Measurements from ENCODE around the gene DGKZ.

DGKZ gene

DNA sequence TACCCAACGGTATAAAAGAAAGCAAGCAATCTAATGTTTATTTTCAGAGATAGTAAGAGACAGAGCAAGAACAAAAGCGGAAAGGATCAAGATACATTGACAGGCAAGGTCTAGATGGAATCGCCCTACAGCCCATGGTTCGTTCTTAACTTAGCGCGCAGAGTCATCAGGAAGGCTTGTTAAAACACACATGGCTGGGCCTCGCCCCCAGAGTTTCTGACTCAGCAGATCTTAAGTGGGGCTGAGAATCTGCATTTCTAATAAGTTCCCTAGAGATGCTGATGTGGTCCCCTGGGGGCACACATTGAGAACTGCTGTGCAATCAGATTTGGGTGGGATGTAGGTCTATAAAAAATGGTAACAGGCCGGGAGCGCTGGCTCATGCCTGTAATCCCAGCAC is 80.1 kb downstream of the DGKZ start:
- DNase-seq: no peak

DNA sequence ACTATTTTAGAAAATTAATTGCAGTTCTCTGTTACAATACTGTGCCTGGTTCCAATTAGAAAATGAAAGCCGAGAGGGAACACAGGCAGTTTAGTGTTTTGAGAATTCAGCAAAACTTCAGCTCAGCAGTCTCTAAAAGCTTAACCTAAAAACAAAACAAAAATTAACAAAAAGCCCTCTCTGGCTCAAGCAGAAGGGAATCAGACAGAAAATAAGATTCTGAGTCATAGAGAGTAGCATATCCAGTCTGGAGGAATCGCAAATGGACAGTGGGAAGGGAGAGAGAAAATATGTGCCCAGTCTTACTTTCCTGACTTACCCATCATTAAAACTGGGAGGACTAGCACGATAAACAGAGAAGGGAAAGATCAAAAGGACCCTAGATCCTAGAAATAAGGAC is 82.5 kb downstream of the DGKZ start:
- DNase-seq: no peak

Measured in amygdala (tissue), 56 donors.